GM12874 (cell line): Measurements from ENCODE around the gene ZNRF1.

Experiments
- TF ChIP-seq, protein P1 (sequence below): IDR thresholded peaks from 2 replicates; pipeline ENCODE4 v1.5.1; 2011; ENCODE audit warnings: low read depth, mild to moderate bottlenecking, control low read depth, low read length, moderate library complexity; ENCODE audit not compliant: insufficient read depth

The ZNRF1 gene

DNA sequence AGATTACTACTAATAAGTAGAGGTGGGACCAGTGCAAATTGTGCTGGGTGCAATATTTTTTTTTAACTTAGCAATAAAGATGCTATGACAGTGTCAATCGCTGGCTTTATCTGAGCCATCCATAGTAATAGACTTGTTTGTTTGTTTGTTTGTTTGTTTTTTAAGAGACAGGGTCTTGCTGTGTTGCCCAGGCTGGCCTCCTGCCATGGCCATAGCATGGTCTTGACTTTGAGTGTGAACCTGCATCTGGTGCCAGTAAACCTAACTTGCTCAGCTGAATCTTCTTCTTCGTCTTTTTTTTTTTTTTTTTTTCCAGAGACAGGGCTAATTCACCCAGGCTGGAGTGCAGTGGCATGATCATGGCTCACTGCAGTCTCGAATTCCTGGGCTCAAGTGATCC, 46.6 kb downstream of the ZNRF1 start:
- TF ChIP-seq, protein P1, sequence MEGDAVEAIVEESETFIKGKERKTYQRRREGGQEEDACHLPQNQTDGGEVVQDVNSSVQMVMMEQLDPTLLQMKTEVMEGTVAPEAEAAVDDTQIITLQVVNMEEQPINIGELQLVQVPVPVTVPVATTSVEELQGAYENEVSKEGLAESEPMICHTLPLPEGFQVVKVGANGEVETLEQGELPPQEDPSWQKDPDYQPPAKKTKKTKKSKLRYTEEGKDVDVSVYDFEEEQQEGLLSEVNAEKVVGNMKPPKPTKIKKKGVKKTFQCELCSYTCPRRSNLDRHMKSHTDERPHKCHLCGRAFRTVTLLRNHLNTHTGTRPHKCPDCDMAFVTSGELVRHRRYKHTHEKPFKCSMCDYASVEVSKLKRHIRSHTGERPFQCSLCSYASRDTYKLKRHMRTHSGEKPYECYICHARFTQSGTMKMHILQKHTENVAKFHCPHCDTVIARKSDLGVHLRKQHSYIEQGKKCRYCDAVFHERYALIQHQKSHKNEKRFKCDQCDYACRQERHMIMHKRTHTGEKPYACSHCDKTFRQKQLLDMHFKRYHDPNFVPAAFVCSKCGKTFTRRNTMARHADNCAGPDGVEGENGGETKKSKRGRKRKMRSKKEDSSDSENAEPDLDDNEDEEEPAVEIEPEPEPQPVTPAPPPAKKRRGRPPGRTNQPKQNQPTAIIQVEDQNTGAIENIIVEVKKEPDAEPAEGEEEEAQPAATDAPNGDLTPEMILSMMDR, result no peak

DNA sequence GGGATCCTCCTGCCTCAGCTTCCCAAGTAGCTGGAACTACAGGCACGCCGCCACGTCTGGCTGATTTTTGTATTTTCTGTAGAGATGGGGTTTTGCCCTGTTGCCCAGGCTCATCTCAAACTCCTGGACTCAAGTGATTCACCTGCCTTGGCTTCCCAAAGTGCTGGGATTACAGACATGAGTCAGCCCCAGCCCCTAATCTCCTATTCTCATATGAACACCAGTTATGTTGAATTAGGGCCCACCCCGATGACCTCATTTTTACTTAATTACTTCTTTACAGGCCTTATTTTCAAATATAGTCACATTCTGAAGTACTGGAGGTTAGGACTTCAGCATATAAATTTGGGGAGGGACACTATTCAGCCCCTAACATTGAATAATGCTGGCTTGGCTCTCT, 49.2 kb downstream of the ZNRF1 start:
- TF ChIP-seq, protein P1, result no peak

DNA sequence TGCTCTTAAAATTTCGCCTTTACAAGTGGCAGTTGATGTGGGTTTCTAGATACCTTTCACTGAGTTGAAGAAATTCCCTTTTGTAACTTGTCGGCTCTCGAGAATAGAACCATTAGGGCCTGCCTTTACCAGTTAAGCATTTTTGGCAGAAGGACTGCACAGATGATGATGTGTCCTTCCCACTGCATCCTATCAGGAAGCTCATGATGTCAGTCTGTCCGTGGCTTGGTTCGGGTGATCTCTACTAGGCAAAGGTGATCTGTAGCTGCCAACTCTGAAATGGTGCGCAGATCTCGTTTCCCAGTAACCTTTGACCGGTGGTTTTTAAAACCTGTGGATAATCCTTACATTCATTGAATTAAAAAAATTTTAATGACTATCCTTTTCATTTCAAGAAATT, 49.7 kb downstream of the ZNRF1 start:
- TF ChIP-seq, protein P1, result no peak

DNA sequence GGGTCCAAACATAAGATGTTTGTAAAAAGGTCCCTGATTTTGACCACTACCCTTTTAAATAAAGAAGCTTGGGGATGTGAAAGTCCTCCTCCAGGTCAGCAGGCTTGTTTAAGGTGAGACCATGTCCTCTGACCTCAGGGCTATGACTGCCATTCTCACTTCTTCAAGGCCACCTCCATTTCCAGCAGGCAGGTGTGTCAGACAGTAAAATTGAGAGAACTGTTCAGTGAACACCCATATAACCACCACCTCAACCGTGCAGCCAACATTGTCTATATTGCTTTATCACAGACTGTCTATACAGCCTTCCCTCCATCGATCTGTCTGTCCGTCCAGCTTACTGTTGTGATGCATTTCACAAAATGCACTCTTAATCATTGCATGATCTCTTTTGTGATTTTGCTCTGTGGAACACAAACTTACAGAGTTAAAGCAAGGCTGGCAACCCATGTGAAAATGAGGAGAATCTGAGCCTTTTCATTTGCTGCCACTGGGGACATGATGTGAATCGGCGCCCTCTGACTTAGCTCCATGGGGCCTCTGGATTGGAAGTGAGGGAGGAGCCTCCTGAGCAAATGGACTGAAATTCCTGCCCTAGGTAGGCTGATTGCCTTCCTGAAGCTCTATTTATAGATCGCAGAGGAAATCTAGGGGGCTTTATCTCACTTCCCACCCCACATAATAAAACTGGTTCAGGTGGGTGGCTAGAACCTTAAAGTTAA, 53.8 kb downstream of the ZNRF1 start:
- TF ChIP-seq, protein P1, result no peak

DNA sequence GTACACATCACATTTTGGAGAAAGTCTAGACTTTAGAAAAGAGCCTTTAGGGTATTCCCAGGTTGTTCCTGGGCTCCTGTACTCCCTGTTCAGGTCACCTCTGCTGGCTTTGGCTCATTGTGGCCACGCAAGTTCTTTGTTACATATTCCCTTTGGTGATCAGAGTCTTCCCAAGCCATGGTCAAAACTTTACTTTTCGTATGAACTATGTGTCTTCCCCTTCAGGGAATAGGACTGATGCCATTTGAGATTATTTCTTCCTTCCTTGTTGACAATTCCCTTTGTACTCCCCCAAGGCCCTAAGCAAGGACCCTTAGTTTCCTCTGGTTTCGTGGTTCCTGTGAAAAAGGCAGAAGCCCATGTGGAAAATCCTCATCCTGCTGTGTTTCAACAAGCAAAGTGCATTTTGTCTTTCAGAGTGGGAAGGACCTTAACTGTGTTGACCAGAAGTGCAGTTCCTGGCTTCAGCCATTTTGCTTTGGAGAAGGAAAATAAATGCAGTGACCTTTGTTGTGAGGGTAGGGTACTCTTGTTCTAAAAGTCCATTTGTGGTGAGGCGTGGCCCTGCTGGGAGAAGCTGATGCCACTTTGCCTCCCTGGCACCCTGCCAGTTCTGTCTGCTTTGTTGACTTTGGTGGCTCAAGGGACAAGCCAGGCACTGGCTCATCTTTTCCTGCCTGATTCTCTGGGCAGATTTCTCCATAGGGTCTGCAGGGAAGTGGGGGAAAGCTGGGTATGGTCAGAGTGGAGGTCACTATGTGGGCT, 55.1 kb downstream of the ZNRF1 start:
- TF ChIP-seq, protein P1, result no peak

DNA sequence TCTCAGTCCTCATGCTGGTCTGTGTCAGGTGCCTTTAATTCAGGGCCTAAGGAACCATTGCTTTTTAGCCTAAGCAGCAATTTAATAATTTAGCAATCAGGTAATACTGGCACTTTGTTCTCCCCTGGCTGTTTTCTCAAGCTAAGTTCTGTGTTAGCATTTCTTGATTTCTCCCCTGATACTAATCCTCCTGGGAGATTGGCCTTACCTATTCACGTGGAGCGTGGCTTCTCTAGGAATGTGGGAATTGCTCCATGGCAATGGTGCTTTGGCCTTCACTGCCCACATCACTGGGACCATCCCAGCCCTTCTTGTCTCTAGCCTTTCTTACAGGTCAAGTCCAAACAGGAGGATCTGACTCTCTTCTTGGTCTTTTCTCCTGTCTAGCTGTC, 55.7 kb downstream of the ZNRF1 start:
- TF ChIP-seq, protein P1, result no peak

DNA sequence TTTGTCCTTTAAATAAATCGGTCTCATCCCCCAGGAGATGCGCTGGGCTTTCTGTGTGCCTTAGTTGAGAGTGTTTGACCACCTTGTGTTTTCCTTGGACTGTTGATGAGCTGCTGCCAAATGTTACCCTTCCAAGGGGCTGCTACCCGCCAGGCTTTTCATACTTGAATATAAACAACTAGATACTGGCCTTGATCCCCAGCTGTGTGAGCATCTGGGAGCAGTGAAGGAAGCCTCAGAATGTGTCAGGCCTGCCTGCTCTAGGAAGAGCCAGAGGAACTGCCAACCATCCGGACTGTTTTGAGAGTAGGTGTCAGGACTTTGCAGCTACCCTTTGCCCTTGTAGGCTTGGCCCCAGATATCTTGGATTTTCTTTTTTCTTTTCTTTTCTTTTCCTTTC, 60.0 kb downstream of the ZNRF1 start:
- TF ChIP-seq, protein P1, result no peak
